Trophoblast cell (in vitro differentiated cells and primary cell): ENCODE measurements around the gene TMPRSS3.
A peak's percentile ranks its signal among the peaks of the same experiment; 100 is the strongest.

Source experiments
- DNase-seq, 2 donors: peaks; one replicate each; pipeline ENCODE4 v3.0.0-alpha.2; 2016
- H2AFZ ChIP-seq: 2 replicates; pipeline ENCODE4 v1.6.1; 2013; ENCODE audit warnings: low read length, moderate library complexity, mild to moderate bottlenecking; ENCODE audit not compliant: insufficient read depth, poor library complexity
- H2AK5ac ChIP-seq: 2 replicates; pipeline ENCODE4 v1.6.1; 2013; ENCODE audit warnings: mild to moderate bottlenecking, low read length
- H2BK120ac ChIP-seq: 2 replicates; pipeline ENCODE4 v1.6.1; 2013; ENCODE audit warnings: low read length, mild to moderate bottlenecking, moderate library complexity; ENCODE audit not compliant: insufficient read depth, poor library complexity
- H2BK12ac ChIP-seq: 2 replicates; pipeline ENCODE4 v1.6.1; 2013; ENCODE audit warnings: mild to moderate bottlenecking, low read length, moderate library complexity
- H2BK5ac ChIP-seq: 2 replicates; pipeline ENCODE4 v1.6.1; 2013; ENCODE audit warnings: low read length, low read depth, moderate library complexity, mild to moderate bottlenecking; ENCODE audit not compliant: poor library complexity
- H3K14ac ChIP-seq: 2 replicates; pipeline ENCODE4 v1.6.1; 2013; ENCODE audit warnings: mild to moderate bottlenecking, low read length
- H3K18ac ChIP-seq: 2 replicates; pipeline ENCODE4 v1.6.1; 2013; ENCODE audit warnings: mild to moderate bottlenecking, low read length
- H3K23ac ChIP-seq: 2 replicates; pipeline ENCODE4 v1.6.1; 2013; ENCODE audit warnings: low read length
- H3K27ac ChIP-seq: 2 replicates; pipeline ENCODE4 v1.5.1; 2013; ENCODE audit warnings: low read depth, mild to moderate bottlenecking, inconsistent platforms, low read length, moderate library complexity
- H3K27me3 ChIP-seq: 2 replicates; pipeline ENCODE4 v1.6.1; 2013; ENCODE audit warnings: inconsistent platforms, mild to moderate bottlenecking, low read length, moderate library complexity; ENCODE audit not compliant: insufficient read depth
- H3K36me3 ChIP-seq, 2 experiments: 1 replicate in 1 of 2; 2 replicates in 1 of 2; pipeline ENCODE4 v1.6.1; 2013; ENCODE audit warnings: low read length in 2 of 2, mild to moderate bottlenecking in 2 of 2, moderate library complexity in 1 of 2; ENCODE audit not compliant: insufficient read depth in 2 of 2, control insufficient read depth in 1 of 2
- H3K4ac ChIP-seq: 2 replicates; pipeline ENCODE4 v1.6.1; 2013; ENCODE audit warnings: low read depth, mild to moderate bottlenecking, low read length, moderate library complexity
- H3K4me1 ChIP-seq, 2 experiments: 1 replicate in 1 of 2; 2 replicates in 1 of 2; pipeline ENCODE4 v1.6.1; 2013; ENCODE audit warnings: low read length in 2 of 2, mild to moderate bottlenecking in 2 of 2, moderate library complexity in 1 of 2; ENCODE audit not compliant: insufficient read depth in 2 of 2, control insufficient read depth in 1 of 2
- H3K4me2 ChIP-seq: 2 replicates; pipeline ENCODE4 v1.6.1; 2013; ENCODE audit warnings: inconsistent platforms, mild to moderate bottlenecking, low read length, moderate library complexity
- H3K4me3 ChIP-seq: 2 replicates; pipeline ENCODE4 v1.5.1; 2013; ENCODE audit warnings: mild to moderate bottlenecking, low read depth, low read length, inconsistent platforms
- H3K79me1 ChIP-seq: one replicate; pipeline ENCODE4 v1.6.1; 2013; ENCODE audit warnings: low read length
- H3K79me2 ChIP-seq: 2 replicates; pipeline ENCODE4 v1.6.1; 2013; ENCODE audit warnings: low read length, mild to moderate bottlenecking; ENCODE audit not compliant: control insufficient read depth, insufficient read depth, poor library complexity
- H3K9ac ChIP-seq: 2 replicates; pipeline ENCODE4 v1.6.1; 2013; ENCODE audit warnings: mild to moderate bottlenecking, low read length
- H3K9me3 ChIP-seq: 2 replicates; pipeline ENCODE4 v1.6.1; 2013; ENCODE audit warnings: low read depth, mild to moderate bottlenecking, control low read depth, inconsistent platforms, low read length; ENCODE audit not compliant: insufficient read depth
- H4K12ac ChIP-seq: 2 replicates; pipeline ENCODE4 v1.6.1; 2013; ENCODE audit warnings: low read depth, mild to moderate bottlenecking, low read length, moderate library complexity
- H4K8ac ChIP-seq: 2 replicates; pipeline ENCODE4 v1.6.1; 2013; ENCODE audit warnings: low read depth, mild to moderate bottlenecking, low read length, moderate library complexity
- H4K91ac ChIP-seq: one replicate; pipeline ENCODE4 v1.6.1; 2013; ENCODE audit warnings: low read depth, mild to moderate bottlenecking, low read length, moderate library complexity
- WGBS: extraction: QIAGEN DNeasy Blood & Tissue Kit; methylation state at CpG from one replicate; pipeline ENCODE4 v1.1.7; 2013; ENCODE audit warnings: missing lambda C conversion rate; ENCODE audit not compliant: insufficient read length, insufficient coverage; ENCODE audit errors: extremely low coverage; 5-methylcytosine and 5-hydroxymethylcytosine counted together

TMPRSS3 gene

GRCh38 chr21:42365770-42366169 lies 30.1 kb downstream of the TMPRSS3 start:
- whole genome bisulfite sequencing = no CpG with 5 or more reads among the region's 6 CpGs
- Histone ChIP-seq H2AK5ac (no peak overlapping the region), H3K79me2 (no peaks in the 10 kb centered on the region), H3K36me3 (no peaks in the 10 kb centered on the region), H4K12ac (no peak overlapping the region), H3K79me1 (no peaks in the 10 kb centered on the region), H2AFZ (no peak overlapping the region), H3K4me2 (no peak overlapping the region), H3K4me1 (peaks cover 0 to 4% of the 10 kb centered on the region in 2 experiments), H2BK12ac (no peak overlapping the region), H3K27ac (no peak overlapping the region), H4K91ac (no peak overlapping the region), H3K18ac (no peak overlapping the region), H2BK120ac (no peak overlapping the region), H4K8ac (no peak overlapping the region), H3K23ac (no peak overlapping the region), H3K9me3 (no peaks in the 10 kb centered on the region), H3K4me3 (no peak overlapping the region), H3K4ac (no peak overlapping the region), H3K27me3 (no peaks in the 10 kb centered on the region), H3K9ac (no peak overlapping the region), H3K14ac (no peak overlapping the region), H2BK5ac (no peak overlapping the region)
- DNase-seq = no peak

GRCh38 chr21:42364304-42364865 lies 31.5 kb downstream of the TMPRSS3 start:
- Histone ChIP-seq H3K27ac (no peak overlapping the region), H3K79me1 (no peaks in the 10 kb centered on the region), H3K9me3 (peaks cover 2% of the 10 kb centered on the region), H3K4me2 (no peak overlapping the region), H3K4me1 (peaks cover 0 to 2% of the 10 kb centered on the region in 2 experiments), H3K23ac (no peak overlapping the region), H3K4ac (no peak overlapping the region), H3K36me3 (no peaks in the 10 kb centered on the region), H4K8ac (no peak overlapping the region), H3K14ac (no peak overlapping the region), H2BK12ac (no peak overlapping the region), H3K79me2 (no peaks in the 10 kb centered on the region), H3K18ac (no peak overlapping the region), H2AFZ (no peak overlapping the region), H2BK5ac (no peak overlapping the region), H3K27me3 (no peaks in the 10 kb centered on the region), H3K4me3 (no peak overlapping the region), H3K9ac (no peak overlapping the region), H4K91ac (no peak overlapping the region), H4K12ac (no peak overlapping the region), H2AK5ac (no peak overlapping the region), H2BK120ac (no peak overlapping the region)
- DNase-seq = peak; percentile 74 to 78
- no CpG with 5 or more reads among the region's 13 CpGs for WGBS

- H3K18ac ChIP-seq = no peak overlapping the region
- no peak overlapping the region for H3K27ac ChIP-seq
- no peak overlapping the region for H3K9ac ChIP-seq
- no peak overlapping the region for H2AK5ac ChIP-seq
- H3K27me3 ChIP-seq = no peaks in the 10 kb centered on the region
- no peak overlapping the region for H2BK5ac ChIP-seq
- no peaks in the 10 kb centered on the region for H3K36me3 ChIP-seq
- H3K4me1 ChIP-seq = peaks cover 0 to 2% of the 10 kb centered on the region in 2 experiments
- no peak overlapping the region for H4K91ac ChIP-seq
- H3K79me1 ChIP-seq = no peaks in the 10 kb centered on the region
- no peak overlapping the region for H2BK120ac ChIP-seq
- no peak overlapping the region for H3K4me3 ChIP-seq
- peaks cover 5% of the 10 kb centered on the region for H3K9me3 ChIP-seq
- H4K12ac ChIP-seq = no peak overlapping the region
- H2AFZ ChIP-seq = no peak overlapping the region
- no peak overlapping the region for H4K8ac ChIP-seq
- no peak overlapping the region for H3K4ac ChIP-seq
- no peak overlapping the region for H3K14ac ChIP-seq
- no CpG with 5 or more reads among the region's 8 CpGs for WGBS
- H3K79me2 ChIP-seq = no peaks in the 10 kb centered on the region
- H2BK12ac ChIP-seq = no peak overlapping the region
- H3K23ac ChIP-seq = no peak overlapping the region
- no peak overlapping the region for H3K4me2 ChIP-seq
- DNase-seq = peak; percentile 11 to 52
Measured at GRCh38 chr21:42363312-42363711, 32.5 kb downstream of the TMPRSS3 start.

- H4K12ac ChIP-seq = no peak overlapping the region
- no peak overlapping the region for H4K91ac ChIP-seq
- peaks cover 0 to 2% of the 10 kb centered on the region in 2 experiments for H3K4me1 ChIP-seq
- whole genome bisulfite sequencing = no CpG with 5 or more reads among the region's 9 CpGs
- H3K27me3 ChIP-seq = no peaks in the 10 kb centered on the region
- no peak overlapping the region for H2AFZ ChIP-seq
- H3K4me3 ChIP-seq = no peak overlapping the region
- H3K23ac ChIP-seq = no peak overlapping the region
- H3K9ac ChIP-seq = no peak overlapping the region
- H3K79me2 ChIP-seq = no peaks in the 10 kb centered on the region
- no peak for DNase-seq
- H3K79me1 ChIP-seq = no peaks in the 10 kb centered on the region
- H3K9me3 ChIP-seq = peaks cover 6% of the 10 kb centered on the region
- no peak overlapping the region for H2BK12ac ChIP-seq
- H3K27ac ChIP-seq = no peak overlapping the region
- no peak overlapping the region for H3K14ac ChIP-seq
- H2BK120ac ChIP-seq = no peak overlapping the region
- no peak overlapping the region for H4K8ac ChIP-seq
- no peak overlapping the region for H2AK5ac ChIP-seq
- H3K36me3 ChIP-seq = no peaks in the 10 kb centered on the region
- no peak overlapping the region for H2BK5ac ChIP-seq
- H3K4ac ChIP-seq = no peak overlapping the region
- H3K4me2 ChIP-seq = no peak overlapping the region
- no peak overlapping the region for H3K18ac ChIP-seq
Measured at GRCh38 chr21:42362700-42363099, 33.2 kb downstream of the TMPRSS3 start.
